Ishikawa (cell line): ENCODE measurements around the gene NPR2.

Experiments
- CEBPB ChIP-seq: IDR thresholded peaks from 2 replicates; pipeline ENCODE4 v1.6.1; 2012
- CREB1 ChIP-seq: IDR thresholded peaks from 2 replicates; pipeline ENCODE4 v1.6.1; 2012; ENCODE audit warnings: low read depth
- EGR1 ChIP-seq: IDR thresholded peaks from 2 replicates; pipeline ENCODE4 v1.6.1; 2012
- EP300 ChIP-seq: IDR thresholded peaks from 2 replicates; pipeline ENCODE4 v1.6.1; 2012; ENCODE audit warnings: borderline replicate concordance
- FOXM1 ChIP-seq: IDR thresholded peaks from 2 replicates; pipeline ENCODE4 v1.6.1; 2012; ENCODE audit warnings: low read depth, borderline replicate concordance
- NFIC ChIP-seq: IDR thresholded peaks from 2 replicates; pipeline ENCODE4 v1.6.1; 2012
- RAD21 ChIP-seq: IDR thresholded peaks from 2 replicates; pipeline ENCODE4 v1.6.1; 2012; ENCODE audit warnings: low read depth
- TAF1 ChIP-seq: IDR thresholded peaks from 2 replicates; pipeline ENCODE4 v1.6.1; 2012; ENCODE audit warnings: low read depth, mild to moderate bottlenecking
- TCF12 ChIP-seq: IDR thresholded peaks from 2 replicates; pipeline ENCODE4 v1.6.1; 2012; ENCODE audit warnings: low read depth
- TEAD4 ChIP-seq: IDR thresholded peaks from 2 replicates; pipeline ENCODE4 v1.6.1; 2012
- YY1 ChIP-seq: IDR thresholded peaks from 2 replicates; pipeline ENCODE4 v1.6.1; 2012; ENCODE audit warnings: low read depth
- ZBTB7A ChIP-seq: IDR thresholded peaks from 2 replicates; pipeline ENCODE4 v1.6.1; 2012; ENCODE audit warnings: low read depth
- TF ChIP-seq, protein P1 (sequence below): IDR thresholded peaks from 2 replicates; pipeline ENCODE4 v1.6.1; 2012
- TF ChIP-seq, protein P2 (sequence below): IDR thresholded peaks from 2 replicates; pipeline ENCODE4 v1.6.1; 2012; ENCODE audit warnings: low read depth, mild to moderate bottlenecking
- TF ChIP-seq, protein P3 (sequence below): IDR thresholded peaks from 2 replicates; pipeline ENCODE4 v1.6.1; 2012

Gene NPR2

DNA sequence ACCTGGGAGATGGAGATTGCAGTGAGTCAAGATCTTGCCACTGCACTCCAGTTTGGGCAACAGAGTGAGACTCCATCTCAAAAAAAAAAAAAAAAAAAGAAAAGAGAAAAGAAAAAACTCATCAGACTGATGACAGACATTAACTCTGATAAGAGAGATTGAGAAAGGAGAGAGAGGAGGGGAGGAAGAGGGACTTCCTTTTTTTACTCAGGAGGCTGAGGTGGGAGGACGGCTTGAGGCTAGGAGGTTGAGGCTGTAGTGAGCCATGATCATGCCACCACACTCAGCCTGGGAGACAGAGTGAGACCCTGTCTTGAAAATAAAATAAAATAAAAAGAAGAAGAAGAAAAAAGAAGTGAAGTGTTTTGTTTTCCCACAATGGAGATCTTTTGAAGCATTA lies 27.6 kb upstream of the NPR2 start:
- TF ChIP-seq, protein P1, sequence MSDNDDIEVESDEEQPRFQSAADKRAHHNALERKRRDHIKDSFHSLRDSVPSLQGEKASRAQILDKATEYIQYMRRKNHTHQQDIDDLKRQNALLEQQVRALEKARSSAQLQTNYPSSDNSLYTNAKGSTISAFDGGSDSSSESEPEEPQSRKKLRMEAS, result no peak
- no peak for TF ChIP-seq NFIC
- TF ChIP-seq, protein P2, sequence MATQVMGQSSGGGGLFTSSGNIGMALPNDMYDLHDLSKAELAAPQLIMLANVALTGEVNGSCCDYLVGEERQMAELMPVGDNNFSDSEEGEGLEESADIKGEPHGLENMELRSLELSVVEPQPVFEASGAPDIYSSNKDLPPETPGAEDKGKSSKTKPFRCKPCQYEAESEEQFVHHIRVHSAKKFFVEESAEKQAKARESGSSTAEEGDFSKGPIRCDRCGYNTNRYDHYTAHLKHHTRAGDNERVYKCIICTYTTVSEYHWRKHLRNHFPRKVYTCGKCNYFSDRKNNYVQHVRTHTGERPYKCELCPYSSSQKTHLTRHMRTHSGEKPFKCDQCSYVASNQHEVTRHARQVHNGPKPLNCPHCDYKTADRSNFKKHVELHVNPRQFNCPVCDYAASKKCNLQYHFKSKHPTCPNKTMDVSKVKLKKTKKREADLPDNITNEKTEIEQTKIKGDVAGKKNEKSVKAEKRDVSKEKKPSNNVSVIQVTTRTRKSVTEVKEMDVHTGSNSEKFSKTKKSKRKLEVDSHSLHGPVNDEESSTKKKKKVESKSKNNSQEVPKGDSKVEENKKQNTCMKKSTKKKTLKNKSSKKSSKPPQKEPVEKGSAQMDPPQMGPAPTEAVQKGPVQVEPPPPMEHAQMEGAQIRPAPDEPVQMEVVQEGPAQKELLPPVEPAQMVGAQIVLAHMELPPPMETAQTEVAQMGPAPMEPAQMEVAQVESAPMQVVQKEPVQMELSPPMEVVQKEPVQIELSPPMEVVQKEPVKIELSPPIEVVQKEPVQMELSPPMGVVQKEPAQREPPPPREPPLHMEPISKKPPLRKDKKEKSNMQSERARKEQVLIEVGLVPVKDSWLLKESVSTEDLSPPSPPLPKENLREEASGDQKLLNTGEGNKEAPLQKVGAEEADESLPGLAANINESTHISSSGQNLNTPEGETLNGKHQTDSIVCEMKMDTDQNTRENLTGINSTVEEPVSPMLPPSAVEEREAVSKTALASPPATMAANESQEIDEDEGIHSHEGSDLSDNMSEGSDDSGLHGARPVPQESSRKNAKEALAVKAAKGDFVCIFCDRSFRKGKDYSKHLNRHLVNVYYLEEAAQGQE, result no peak

DNA sequence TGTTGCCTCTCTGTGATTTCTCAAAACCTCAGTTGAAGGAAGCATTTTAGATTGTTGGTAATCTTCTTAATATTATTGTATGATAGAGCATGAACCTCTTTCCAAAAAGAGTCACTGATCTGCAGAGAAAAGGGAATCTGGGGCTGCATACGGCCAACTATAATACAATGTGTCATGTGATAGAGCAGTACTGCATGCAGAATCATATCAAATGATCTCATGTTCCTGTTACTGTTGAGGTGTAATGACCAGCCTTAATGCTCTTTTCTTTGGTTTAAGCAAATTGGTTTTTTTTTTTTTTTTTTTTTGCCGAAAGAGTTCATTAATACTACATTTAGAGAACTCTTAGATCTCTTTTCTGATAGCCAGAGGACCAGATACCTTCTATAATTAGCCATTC lies 24.4 kb upstream of the NPR2 start:
- TF ChIP-seq FOXM1, result no peak
- TF ChIP-seq NFIC, result no peak
- TF ChIP-seq EP300, result no peak
- TF ChIP-seq CEBPB, result no peak
- no peak for TF ChIP-seq EGR1
- TF ChIP-seq TEAD4, result no peak
- TF ChIP-seq TAF1, result no peak
- no peak for TF ChIP-seq ZBTB7A
- no peak for TF ChIP-seq CREB1
- TF ChIP-seq YY1, result no peak
- no peak for TF ChIP-seq RAD21
- TF ChIP-seq, protein P2, result no peak
- TF ChIP-seq, protein P3, sequence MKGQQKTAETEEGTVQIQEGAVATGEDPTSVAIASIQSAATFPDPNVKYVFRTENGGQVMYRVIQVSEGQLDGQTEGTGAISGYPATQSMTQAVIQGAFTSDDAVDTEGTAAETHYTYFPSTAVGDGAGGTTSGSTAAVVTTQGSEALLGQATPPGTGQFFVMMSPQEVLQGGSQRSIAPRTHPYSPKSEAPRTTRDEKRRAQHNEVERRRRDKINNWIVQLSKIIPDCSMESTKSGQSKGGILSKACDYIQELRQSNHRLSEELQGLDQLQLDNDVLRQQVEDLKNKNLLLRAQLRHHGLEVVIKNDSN, result no peak
- TF ChIP-seq TCF12, result no peak
- TF ChIP-seq, protein P1, result no peak

DNA sequence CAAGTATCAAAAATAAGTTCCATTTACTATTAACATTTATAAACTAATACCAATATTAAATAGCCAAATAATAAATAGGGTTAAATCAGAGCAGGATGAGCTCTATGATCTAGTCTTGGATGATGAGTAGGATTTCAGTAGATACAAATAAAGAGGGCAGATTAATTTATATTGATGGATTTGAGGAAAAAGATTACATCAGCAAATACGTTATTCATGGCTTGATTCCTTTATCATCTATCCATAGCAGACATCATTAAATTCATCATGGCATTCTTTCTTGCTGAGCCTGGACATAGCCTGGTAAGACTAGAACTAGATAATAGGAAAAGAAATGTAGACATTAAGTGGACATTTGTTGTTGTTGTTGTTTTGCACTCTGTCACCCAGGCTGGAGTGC lies 23.9 kb upstream of the NPR2 start:
- TF ChIP-seq ZBTB7A (no peak), TEAD4 (no peak), FOXM1 (no peak)

- TF ChIP-seq, protein P1, result no peak
- TF ChIP-seq RAD21 (no peak), CREB1 (no peak), YY1 (no peak), TEAD4 (no peak), TCF12 (no peak), EGR1 (no peak), ZBTB7A (no peak), FOXM1 (no peak)
- TF ChIP-seq, protein P2, result no peak
Measured at GRCh38 chr9:35769763-35770162, 21.6 kb upstream of the NPR2 start.

GRCh38 chr9:35771075-35771433 lies 20.3 kb upstream of the NPR2 start:
- TF ChIP-seq TEAD4 (no peak), NFIC (no peak), ZBTB7A (no peak), EP300 (no peak), EGR1 (no peak), RAD21 (no peak), YY1 (no peak), FOXM1 (no peak), CREB1 (no peak), CEBPB (no peak), TAF1 (no peak), TCF12 (no peak)
- TF ChIP-seq, protein P1, result no peak
- TF ChIP-seq, protein P2, result no peak
- TF ChIP-seq, protein P3, result no peak
